Fibroblast of lung (primary cell): ENCODE data around the gene PCSK5.

Source experiments
- CTCF ChIP-seq, 2 donors: IDR thresholded peaks in 1 of 2; conservative IDR thresholded peaks in 1 of 2; 1 replicate in 1 of 2; 2 replicates in 1 of 2; pipeline ENCODE4 v1.5.1; 2011 to 2012; ENCODE audit warnings: low read length in 2 of 2, control low read depth in 1 of 2, inconsistent platforms in 1 of 2, low read depth in 1 of 2, mild to moderate bottlenecking in 1 of 2
- EZH2 ChIP-seq: IDR thresholded peaks from 2 replicates; pipeline ENCODE4 v1.5.1; 2012; ENCODE audit warnings: low read length, control low read depth, mild to moderate bottlenecking; ENCODE audit errors: missing control alignments

- TF ChIP-seq CTCF (conservative IDR thresholded peaks at IDR 0.05 in 1 of 2, IDR thresholded peaks at IDR 0.05 in 1 of 2; ENCODE audit: low read depth in 1 of 2, low read length in 2 of 2) (no peak), EZH2 (no peak)
These were observed 20.3 kb downstream of the PCSK5 start for GRCh38 chr9:75910731-75911130.
